ENCODE data around the gene MYH10.

The MYH10 gene

GRCh38 chr17:8647956-8648355 lies 17.4 kb upstream of the MYH10 start:
- no peak for FAIRE-seq

GRCh38 chr17:8647202-8647601 lies 16.7 kb upstream of the MYH10 start:
- FAIRE-seq: no peak

- FAIRE-seq: no peak
These were observed 14.0 kb upstream of the MYH10 start for GRCh38 chr17:8644507-8644902.

GRCh38 chr17:8643855-8644506 lies 13.5 kb upstream of the MYH10 start:
- FAIRE-seq: no peak

- no peak for FAIRE-seq
These were observed 9.2 kb upstream of the MYH10 start for GRCh38 chr17:8639709-8640108.

- no peak for FAIRE-seq
These were observed 1.5 kb upstream of the MYH10 start for GRCh38 chr17:8632061-8632460.

GRCh38 chr17:8631554-8631877 lies 991 bp upstream of the MYH10 start:
- no peak for FAIRE-seq

GRCh38 chr17:8630802-8631553 lies 453 bp upstream of the MYH10 start:
- FAIRE-seq: peak; percentile 89

GRCh38 chr17:8629371-8630226 lies 926 bp downstream of the MYH10 start:
- no peak for FAIRE-seq

GRCh38 chr17:8628609-8629169 lies 1.8 kb downstream of the MYH10 start:
- FAIRE-seq: no peak

- FAIRE-seq: no peak
These were observed 2.4 kb downstream of the MYH10 start for GRCh38 chr17:8628172-8628571.

- no peak for FAIRE-seq
These were observed 6.9 kb downstream of the MYH10 start for GRCh38 chr17:8623591-8623990.

GRCh38 chr17:8622191-8622590 lies 8.3 kb downstream of the MYH10 start:
- no peak for FAIRE-seq

- no peak for FAIRE-seq
These were observed 8.9 kb downstream of the MYH10 start for GRCh38 chr17:8621585-8621984.

- no peak for FAIRE-seq
These were observed 11.2 kb downstream of the MYH10 start for GRCh38 chr17:8619294-8619693.

- FAIRE-seq: no peak
These were observed 11.7 kb downstream of the MYH10 start for GRCh38 chr17:8618825-8619224.

- FAIRE-seq: no peak
These were observed 15.5 kb downstream of the MYH10 start for GRCh38 chr17:8614988-8615387.

GRCh38 chr17:8611619-8612298 lies 18.8 kb downstream of the MYH10 start:
- FAIRE-seq: no peak

GRCh38 chr17:8611137-8611536 lies 19.4 kb downstream of the MYH10 start:
- FAIRE-seq: no peak

- no peak for FAIRE-seq
These were observed 20.0 kb downstream of the MYH10 start for GRCh38 chr17:8610558-8610957.

- FAIRE-seq: no peak
These were observed 20.6 kb downstream of the MYH10 start for GRCh38 chr17:8609910-8610309.

- FAIRE-seq: no peak
These were observed 22.5 kb downstream of the MYH10 start for GRCh38 chr17:8608001-8608400.

- FAIRE-seq: no peak
These were observed 24.1 kb downstream of the MYH10 start for GRCh38 chr17:8606401-8606800.

Data from TTC549 (cell line).